NCI-H187 treated with DMSO at 0.1 percent for 48 hours (cell line): Measurements from ENCODE around the gene VDR.
A peak's percentile ranks its signal among the peaks of the same experiment; 100 is the strongest.
"Not testable (repeated sequence)": the region's sequence is repeated elsewhere in the genome, so short reads cannot be mapped to it uniquely, and the experiment has no call there.

ENCODE experiments used
- DNase-seq: peaks from one replicate; lab custom pipeline; 2025; lab: John Stamatoyannopoulos, UW

Gene VDR

GRCh38 chr12:47848853-47849252 lies 55.9 kb downstream of the VDR start:
- DNase-seq, result no peak

GRCh38 chr12:47846294-47846996 lies 58.3 kb downstream of the VDR start:
- DNase-seq, result peak; percentile 42

GRCh38 chr12:47845081-47845480 lies 59.7 kb downstream of the VDR start:
- no peak for DNase-seq

- peak; percentile 77 for DNase-seq
These were observed 60.4 kb downstream of the VDR start for GRCh38 chr12:47844264-47845019.

GRCh38 chr12:47843226-47843980 lies 61.4 kb downstream of the VDR start:
- DNase-seq, result no peak

DNA sequence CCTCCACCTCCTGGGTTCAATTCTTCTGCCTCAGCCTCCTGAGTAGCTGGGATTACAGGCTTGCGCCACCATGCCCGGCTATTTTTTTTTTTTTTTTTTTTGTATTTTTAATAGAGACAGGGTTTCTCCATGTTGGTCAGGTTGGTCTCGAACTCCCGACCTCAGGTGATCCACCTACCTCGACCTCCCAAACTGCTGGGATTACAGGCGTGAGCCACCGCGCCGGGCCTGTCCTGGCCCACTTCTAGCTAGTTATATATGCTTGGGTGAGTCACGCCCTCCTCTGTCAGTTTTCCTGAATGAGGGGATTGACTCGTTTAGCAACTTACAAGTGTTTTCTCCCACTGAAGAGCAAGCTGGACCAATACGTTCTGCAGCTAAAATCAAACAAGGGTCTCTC lies 62.3 kb downstream of the VDR start:
- not testable (repeated sequence) for DNase-seq

DNA sequence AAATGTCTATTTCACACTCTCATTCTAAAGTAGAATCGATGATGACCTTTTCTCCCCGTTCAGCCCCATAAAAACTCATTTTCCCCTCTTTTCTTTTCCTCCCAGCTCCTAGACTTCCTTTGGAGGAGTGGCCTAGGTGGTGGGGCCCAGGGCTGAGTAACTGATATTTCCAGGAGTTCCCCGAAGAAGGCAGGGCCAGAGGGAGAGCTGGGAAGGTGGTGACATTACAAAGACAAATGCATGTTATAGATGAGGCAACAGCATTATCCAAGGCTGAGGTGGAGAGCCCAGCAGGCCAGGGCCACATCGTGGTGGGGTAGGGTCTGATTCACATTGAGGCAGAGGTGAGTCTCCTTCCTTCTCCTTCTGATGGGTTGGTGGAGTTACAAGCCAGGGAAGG lies 62.9 kb downstream of the VDR start:
- no peak for DNase-seq

DNA sequence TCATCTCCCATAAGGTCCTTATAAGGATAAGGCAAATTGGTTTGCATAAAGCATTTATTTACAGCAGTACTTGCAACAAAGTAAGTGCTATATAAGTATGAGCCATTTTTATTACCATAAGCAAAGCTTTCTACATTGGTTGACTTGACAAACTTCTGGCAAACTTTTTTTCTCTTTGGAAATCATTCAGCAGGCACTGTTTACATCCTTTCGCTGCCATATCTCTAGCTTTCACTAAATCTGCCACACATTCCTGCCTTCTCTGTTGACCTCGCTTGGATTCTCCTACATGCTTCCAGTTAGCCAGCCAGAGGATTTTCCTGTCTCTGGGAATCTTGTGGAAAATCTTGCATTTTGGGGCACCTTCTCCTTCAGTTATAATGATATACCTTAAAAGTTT lies 63.3 kb downstream of the VDR start:
- DNase-seq, result no peak

GRCh38 chr12:47840571-47840970 lies 64.2 kb downstream of the VDR start:
- no peak for DNase-seq

- no peak for DNase-seq
These were observed 65.4 kb downstream of the VDR start for GRCh38 chr12:47839214-47839876.

DNA sequence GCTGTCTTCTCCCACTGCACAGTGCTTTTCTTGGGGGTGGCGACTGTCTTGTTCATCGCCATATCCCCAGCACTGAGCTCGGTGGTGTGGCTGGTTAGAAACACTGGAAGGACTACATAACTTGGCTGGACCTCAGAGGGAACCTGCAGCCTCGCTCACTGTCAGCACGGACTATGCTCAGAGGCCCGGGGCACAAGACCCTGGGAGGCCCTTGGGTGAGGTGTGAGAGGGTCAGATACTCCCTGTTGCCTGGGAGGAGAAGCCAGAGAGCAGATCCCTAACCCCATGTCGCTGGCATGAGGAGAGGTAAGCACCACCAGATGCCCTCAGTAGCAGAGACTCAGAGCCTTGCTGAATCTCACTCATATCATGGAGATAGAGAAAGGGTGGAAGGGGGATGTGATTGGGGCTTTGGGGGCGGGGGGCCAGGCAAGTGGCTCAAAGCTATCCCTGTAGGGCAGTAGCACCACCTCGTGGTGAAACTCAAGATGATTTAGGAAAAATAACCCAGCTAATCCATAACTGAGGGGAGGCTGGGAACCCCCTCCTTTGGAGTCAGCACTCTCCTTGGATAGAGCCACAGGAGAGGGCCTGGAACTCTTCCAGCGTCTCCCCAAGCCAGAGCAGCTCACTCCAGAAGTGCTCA lies 66.4 kb downstream of the VDR start:
- DNase-seq, result no peak

DNA sequence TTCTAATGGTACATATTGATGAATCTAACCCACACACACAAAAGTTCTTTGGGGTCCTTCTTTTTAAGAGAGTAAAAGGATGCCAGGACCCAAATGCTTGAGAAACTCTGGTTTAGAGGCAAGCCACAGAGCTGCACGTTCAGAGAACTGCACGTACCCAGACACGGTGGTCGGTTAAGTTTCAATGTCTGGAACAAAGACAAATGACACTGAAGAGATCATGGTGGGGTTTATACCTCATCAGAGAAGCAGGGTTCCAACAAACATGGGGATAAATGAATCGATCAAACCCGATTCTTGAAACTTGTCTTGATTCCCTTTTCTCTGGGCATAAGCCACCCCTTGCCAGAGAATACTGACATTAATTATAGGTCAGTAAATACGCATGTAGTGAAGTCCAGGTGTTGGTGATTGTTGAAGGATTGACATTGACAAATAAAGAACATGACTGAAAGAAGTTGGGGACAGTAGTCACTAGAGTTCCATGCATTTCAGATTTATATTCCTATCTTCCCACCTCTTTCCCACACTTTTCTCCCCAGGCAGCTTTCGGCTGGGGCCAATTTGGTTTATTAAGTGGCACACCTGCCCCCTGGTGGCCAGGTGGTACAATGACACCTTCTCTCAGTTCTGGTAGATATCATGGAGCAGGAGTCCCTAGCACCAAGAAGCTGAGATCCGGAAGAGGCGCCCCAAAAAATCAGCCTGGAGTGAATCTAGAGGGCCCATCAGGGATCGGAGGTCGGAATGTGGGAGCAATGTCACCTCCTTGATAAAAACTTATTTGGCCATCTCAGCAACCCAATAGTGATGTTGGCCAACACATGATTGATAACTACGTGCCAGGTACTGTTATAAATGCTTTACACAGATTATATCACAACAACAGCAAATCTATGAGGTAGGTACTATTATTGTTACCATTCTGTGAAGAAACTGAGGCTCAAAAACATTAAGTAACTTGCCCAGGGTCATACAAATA lies 67.3 kb downstream of the VDR start:
- no peak for DNase-seq

DNA sequence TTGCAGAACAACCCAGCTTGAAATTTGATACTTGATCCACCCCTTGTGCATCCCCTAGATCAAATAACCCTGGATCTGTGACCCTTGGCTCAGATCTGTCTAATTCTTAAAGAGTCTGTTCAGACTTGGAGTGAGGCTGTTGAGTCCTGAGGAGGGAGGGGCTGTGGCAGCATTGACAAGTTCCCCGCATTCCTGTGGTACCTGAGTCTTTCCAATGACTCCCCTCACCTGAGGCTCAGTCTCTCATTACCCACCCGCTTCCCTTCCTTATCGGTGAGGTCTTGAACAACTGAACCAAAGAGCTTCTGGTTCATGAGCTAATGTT lies 69.0 kb downstream of the VDR start:
- DNase-seq, result no peak

DNA sequence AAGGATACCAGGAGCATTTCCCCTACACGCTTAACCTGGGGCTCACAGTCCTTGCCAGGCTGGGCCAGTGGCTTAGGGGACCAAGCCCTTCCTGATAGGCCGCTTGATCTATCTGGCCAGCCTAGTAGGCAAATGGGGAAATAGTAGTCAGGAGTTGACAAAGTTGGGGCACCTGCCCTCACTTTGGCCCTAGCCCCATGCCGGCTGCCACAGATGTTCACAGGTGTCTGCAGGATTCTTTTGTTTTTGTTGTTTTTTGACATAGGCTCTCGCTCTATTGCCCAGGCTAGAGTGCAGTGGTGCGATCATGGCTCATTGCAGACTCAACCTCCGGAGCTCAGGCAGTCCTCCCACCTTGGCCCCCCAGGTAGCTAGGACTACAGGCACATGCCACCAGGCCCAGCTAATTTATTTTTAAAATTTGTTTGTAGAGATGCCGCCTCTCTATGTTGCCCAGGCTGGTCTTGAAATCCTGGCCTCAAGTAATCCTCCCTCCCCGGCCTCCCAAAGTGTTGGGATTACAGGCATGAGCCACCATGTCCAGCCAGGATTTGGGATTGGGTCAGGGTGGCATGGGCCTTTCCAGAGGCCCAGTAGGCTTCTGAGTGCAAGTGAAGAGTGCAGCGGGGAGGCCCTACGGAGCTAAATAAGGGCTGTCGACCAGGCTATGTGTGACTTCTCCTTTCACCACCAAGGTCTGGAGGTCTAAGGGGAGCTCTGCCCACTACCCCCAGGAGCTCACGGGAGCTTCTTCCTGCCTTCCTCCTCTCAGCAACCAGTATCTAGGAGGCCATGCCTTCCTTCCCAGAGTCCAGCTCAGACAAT lies 69.6 kb downstream of the VDR start:
- DNase-seq, result no peak

- no peak for DNase-seq
These were observed 70.4 kb downstream of the VDR start for GRCh38 chr12:47834199-47834903.

DNA sequence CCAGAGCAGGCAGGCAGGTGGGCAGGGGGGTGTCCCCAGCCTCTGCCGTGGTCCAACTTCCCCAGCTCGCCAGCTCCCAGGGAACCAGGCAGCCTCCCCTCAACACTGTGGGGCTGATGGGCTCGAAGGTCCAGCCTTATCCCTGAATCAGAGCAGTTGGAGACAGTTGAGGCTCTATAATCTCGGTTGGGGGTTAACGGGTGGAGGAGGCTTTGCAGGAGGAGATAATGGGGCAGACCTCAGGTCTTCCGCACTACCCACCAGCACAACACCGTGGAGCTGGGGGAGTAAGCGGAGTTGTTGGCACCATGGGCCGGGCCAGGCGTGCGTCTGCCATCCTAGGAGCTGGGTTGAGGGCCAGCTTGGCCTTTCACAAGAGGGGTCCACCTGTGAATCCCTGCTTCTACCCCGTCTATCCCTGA lies 71.2 kb downstream of the VDR start:
- no peak for DNase-seq

GRCh38 chr12:47832263-47832933 lies 72.4 kb downstream of the VDR start:
- no peak for DNase-seq

DNA sequence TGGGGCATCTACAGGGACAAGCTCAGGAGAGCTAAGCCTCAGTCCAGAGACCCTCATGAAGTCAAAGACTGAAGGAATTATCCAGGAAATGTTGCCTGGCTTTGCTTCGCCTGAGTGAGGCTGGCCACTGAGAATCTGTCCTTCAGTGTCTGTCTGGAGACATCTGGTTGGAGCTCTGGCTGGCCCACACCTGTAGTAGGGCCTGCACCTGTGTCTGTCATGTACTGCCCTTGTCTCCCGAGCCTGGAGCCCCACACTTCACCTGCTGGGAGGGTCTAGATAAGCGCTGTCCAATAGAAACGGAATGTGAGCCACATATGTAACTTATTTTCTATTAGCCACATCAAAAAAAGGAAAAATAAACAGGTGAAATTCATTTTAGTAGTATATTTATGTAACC lies 75.2 kb downstream of the VDR start:
- no peak for DNase-seq
